ENCODE measurements around the gene PTPRA.

PTPRA gene

GRCh38 chr20:3081641-3082040, 208.4 kb downstream of the PTPRA start:
- no peak for DNase-seq

- no peak for DNase-seq
Measured at GRCh38 chr20:3082306-3082951, 209.1 kb downstream of the PTPRA start.

DNA sequence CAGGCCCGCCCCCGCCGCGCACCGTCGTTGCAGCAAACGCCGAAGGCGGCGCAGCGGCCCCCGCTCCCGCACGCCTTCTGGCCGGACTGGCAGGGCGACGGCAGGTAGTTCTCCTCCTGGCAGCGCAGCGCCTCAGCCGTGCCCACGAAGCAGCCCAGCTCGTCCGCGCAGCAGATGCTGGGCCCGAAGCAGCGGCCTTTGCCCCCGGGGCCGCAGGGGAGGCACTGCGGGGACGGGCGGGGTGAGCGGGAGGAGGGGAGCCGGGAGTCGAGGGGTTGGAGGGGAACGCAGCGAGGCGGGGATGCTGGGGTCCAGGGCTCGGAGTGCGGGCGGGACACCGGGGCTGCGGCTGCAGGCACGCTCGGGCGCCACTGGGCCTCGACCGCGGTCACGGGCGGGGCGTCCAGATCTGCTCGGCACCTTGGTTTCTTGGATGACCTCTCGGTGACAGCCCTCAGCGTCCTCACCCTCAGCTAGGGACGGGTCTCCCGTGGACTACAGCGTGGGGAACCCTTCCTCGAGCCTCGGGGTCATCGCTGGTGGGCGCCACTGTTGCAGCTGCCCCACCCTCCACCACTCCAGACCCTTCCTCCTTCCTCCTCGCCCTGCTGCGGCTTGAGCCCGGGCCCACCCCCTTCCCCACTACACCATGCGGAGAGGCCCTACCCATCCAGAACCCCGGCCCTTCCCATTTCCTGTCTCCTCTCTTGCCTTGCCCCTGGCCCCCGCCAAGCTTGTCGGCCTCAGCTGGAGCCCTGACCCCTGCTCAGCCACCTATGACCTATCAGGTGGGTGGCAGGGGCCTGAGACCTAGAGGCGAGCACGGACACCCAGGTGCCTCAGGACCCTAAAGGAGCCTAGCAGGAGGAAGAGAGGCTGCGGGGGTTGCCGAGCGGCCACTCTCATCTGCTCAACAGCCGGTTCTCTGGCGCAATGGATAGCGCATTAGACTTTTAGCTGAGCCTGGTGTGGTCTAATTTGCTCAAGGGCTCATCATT, 210.0 kb downstream of the PTPRA start:
- no peak for DNase-seq

GRCh38 chr20:3084283-3084985, 211.2 kb downstream of the PTPRA start, which contains the start of gene AVP:
Gene AVP, minus strand, starts transcription at chr20:3084724. Its CDS starts 50 bp downstream, at chr20:3084674.
- no peak for DNase-seq

GRCh38 chr20:3084986-3085360, 211.7 kb downstream of the PTPRA start:
- DNase-seq: no peak

DNA sequence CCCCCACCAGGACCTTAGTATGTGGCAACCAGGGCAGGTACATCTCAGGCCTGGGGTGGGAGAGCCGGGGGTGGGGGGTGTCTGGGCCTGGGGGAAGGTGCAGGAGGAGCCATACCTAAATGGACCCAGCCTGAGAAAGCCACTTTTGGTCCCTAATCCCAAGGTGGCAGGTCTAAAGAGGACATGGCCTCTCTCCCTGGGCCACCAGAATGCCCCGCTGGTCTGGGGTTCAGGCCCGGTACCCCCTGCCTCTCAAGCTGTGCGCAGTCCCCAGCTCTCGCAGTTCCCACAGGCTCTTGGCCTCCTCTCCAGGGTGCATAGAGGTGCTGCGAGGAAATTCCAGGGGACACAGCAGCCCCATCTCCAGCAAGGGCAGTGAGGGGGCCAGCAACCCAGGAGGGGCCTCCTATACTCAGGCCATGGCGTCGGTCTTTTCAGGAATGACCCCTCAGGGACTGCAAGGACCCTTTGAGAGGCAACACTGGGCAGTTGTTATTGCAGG, 212.3 kb downstream of the PTPRA start:
- DNase-seq: no peak

- DNase-seq: no peak
Measured at GRCh38 chr20:3088031-3088430, 214.8 kb downstream of the PTPRA start.

All from NCI-H524 (cell line).